Measurements from ENCODE around the gene STXBP6.

- TF ChIP-seq CTCF (IDR thresholded peaks at IDR 0.05) (no peak), POLR2AphosphoS5 (IDR thresholded peaks at IDR 0.05) (no peak)
Observed at GRCh38 chr14:24913746-24914145, 136.2 kb downstream of the STXBP6 start.
